B cell (primary cell): ENCODE measurements around the gene FAIM2. TPM values are rescaled to one million over a fixed set of nuclear protein-coding genes. Genes with fewer than 3 reads are reported as not detected.

Experiments used
- ATAC-seq: fragments of 200-7000 bp; cut with Tn5 transposase; one replicate; pipeline ENCODE4 v1.10.0; 2021; ENCODE audit warnings: low read depth, mild to moderate bottlenecking, moderate number of reproducible peaks, moderate library complexity
- CTCF ChIA-PET: fragments of 350-600 bp; sonication (Branson Sonifier 250); formaldehyde crosslinking; loops from one replicate; lab custom pipeline; 2021; ENCODE audit warnings: antibody characterized with exemption, inconsistent platforms; lab: Charles Lee
- POLR2A ChIA-PET: fragments of 350-600 bp; sonication (Branson Sonifier 250); formaldehyde crosslinking; loops from one replicate; lab custom pipeline; 2021; ENCODE audit warnings: antibody characterized with exemption; lab: Charles Lee
- DNase-seq: peaks from one replicate; pipeline ENCODE4 v3.0.0; 2013
- H2AFZ ChIP-seq: 2 replicates; pipeline ENCODE4 v1.6.1; 2012; ENCODE audit warnings: mild to moderate bottlenecking, low read depth, low read length; ENCODE audit not compliant: insufficient read depth, poor library complexity, severe bottlenecking
- H3K27ac ChIP-seq, 2 donors: 1 replicate in 1 of 2; 2 replicates in 1 of 2; pipeline ENCODE4 v1.5.1; 2012 to 2013; ENCODE audit warnings: low read length in 2 of 2, mild to moderate bottlenecking in 2 of 2, moderate library complexity in 1 of 2
- H3K27me3 ChIP-seq, 4 experiments: fragments of 200-600 bp in 1 of 4; sonication (generic) in 1 of 4; replicated peaks in 1 of 4; 1 replicate in 2 of 4; 2 replicates in 2 of 4; pipeline versions ENCODE4 v1.6.1 to v1.7.0; 2013 to 2016; ENCODE audit warnings: low read length in 3 of 4, mild to moderate bottlenecking in 2 of 4, mixed read lengths in 1 of 4, moderate library complexity in 1 of 4; ENCODE audit not compliant: insufficient read depth in 4 of 4, control insufficient read depth in 3 of 4; ENCODE audit errors: control extremely low read depth in 1 of 4
- H3K36me3 ChIP-seq, 2 experiments: replicated peaks in 1 of 2; 1 replicate in 1 of 2; 2 replicates in 1 of 2; pipeline versions ENCODE4 v1.6.1 to v1.7.1; 2013; ENCODE audit warnings: low read length in 1 of 2; ENCODE audit not compliant: insufficient read depth in 2 of 2, control insufficient read depth in 1 of 2; ENCODE audit errors: control extremely low read depth in 1 of 2, extremely low read depth in 1 of 2
- H3K4me1 ChIP-seq, 2 donors: fragments of 200-600 bp in 1 of 2; sonication (generic) in 1 of 2; 1 replicate in 1 of 2; 2 replicates in 1 of 2; pipeline versions ENCODE4 v1.5.1 to v1.6.1; 2013 to 2017; ENCODE audit warnings: low read length in 2 of 2; ENCODE audit not compliant: control insufficient read depth in 2 of 2, insufficient read depth in 2 of 2
- H3K4me2 ChIP-seq: replicated peaks from 2 replicates; pipeline ENCODE3; 2012; ENCODE audit warnings: mild to moderate bottlenecking, low read depth, low read length; ENCODE audit not compliant: poor library complexity, severe bottlenecking
- H3K4me3 ChIP-seq, 5 experiments: fragments of 200-600 bp in 1 of 5; sonication (generic) in 1 of 5; 1 replicate in 3 of 5; 2 replicates in 2 of 5; pipeline versions ENCODE4 v1.5.1 to v1.7.0; 2011 to 2016; ENCODE audit warnings: low read length in 4 of 5, mild to moderate bottlenecking in 4 of 5, low read depth in 2 of 5, control low read depth in 1 of 5, moderate library complexity in 1 of 5; ENCODE audit not compliant: insufficient read depth in 1 of 5; ENCODE audit errors: control extremely low read depth in 1 of 5, extremely low read depth in 1 of 5
- H3K79me2 ChIP-seq: fragments of 200-600 bp; sonication (generic); one replicate; pipeline ENCODE4 v1.6.0; 2016; ENCODE audit warnings: low read length; ENCODE audit not compliant: control insufficient read depth, insufficient read depth
- H3K9ac ChIP-seq: fragments of 200-600 bp; sonication (generic); 2 replicates; pipeline ENCODE4 v1.6.1; 2017; ENCODE audit warnings: mild to moderate bottlenecking, low read length, moderate library complexity
- H3K9me3 ChIP-seq, 3 donors: one replicate each; pipeline versions ENCODE4 v1.6.1 to v1.7.1; 2013; ENCODE audit warnings: low read length in 2 of 3; ENCODE audit not compliant: control insufficient read depth in 2 of 3, insufficient read depth in 1 of 3; ENCODE audit errors: control extremely low read depth in 1 of 3
- H4K20me1 ChIP-seq: 2 replicates; pipeline ENCODE4 v1.6.0; 2012; ENCODE audit warnings: mild to moderate bottlenecking, low read length; ENCODE audit not compliant: insufficient read depth, control insufficient read depth, poor library complexity, severe bottlenecking
- H3K27ac Mint-ChIP-seq: one replicate; pipeline ENCODE4 v1.8.0; 2021; ENCODE audit warnings: mixed read lengths
- H3K27me3 Mint-ChIP-seq: one replicate; pipeline ENCODE4 v1.8.0; 2021; ENCODE audit warnings: mixed read lengths
- H3K4me1 Mint-ChIP-seq: one replicate; pipeline ENCODE4 v1.8.0; 2021; ENCODE audit warnings: mixed read lengths
- H3K4me3 Mint-ChIP-seq: one replicate; pipeline ENCODE4 v1.8.0; 2021; ENCODE audit warnings: mixed read lengths
- H3K9me3 Mint-ChIP-seq: one replicate; pipeline ENCODE4 v1.8.0; 2022; ENCODE audit warnings: mixed read lengths; ENCODE audit not compliant: insufficient read depth
- EZH2 ChIP-seq: IDR thresholded peaks from 2 replicates; pipeline ENCODE4 v1.6.1; 2012; ENCODE audit warnings: borderline replicate concordance, low read depth, mild to moderate bottlenecking, moderate library complexity, low read length; ENCODE audit not compliant: insufficient read depth, poor library complexity, severe bottlenecking
- WGBS: methylation state at CpG from one replicate; pipeline ENCODE4 v1.1.5; 2013; ENCODE audit warnings: missing lambda C conversion rate; ENCODE audit not compliant: insufficient coverage; 5-methylcytosine and 5-hydroxymethylcytosine counted together
- intact Hi-C: fragments of 100-400 bp; cut with micrococcal nuclease; formaldehyde crosslinking; loops from one replicate; pipeline ENCODE4 v1.10.0; 2022
- polyA plus RNA-seq: library from polyadenylated mRNA; depleted of rRNA; stranded (reverse); fragments of >200 nt; gene quantifications from 2 replicates; pipeline ENCODE4 v1.2.3, GENCODE V29; 2012
- total RNA-seq, 2 donors: library from RNA; stranded (reverse); fragments of 120-200 nt in 1 of 2; gene quantifications; 1 replicate in 1 of 2; 2 replicates in 1 of 2; pipeline versions ENCODE4 v1.2.3 to v1.2.4, GENCODE V29; 2013 to 2022
- TF ChIP-seq, protein P1 (sequence below): fragments of 200-600 bp; IDR thresholded peaks from one replicate; pipeline ENCODE4 v1.8.0; 2022; ENCODE audit warnings: antibody characterized with exemption, mild to moderate bottlenecking

Gene FAIM2
- total and polyA plus RNA-seq, 2 donors (not counting 1 experiment from before 2014, with no cell fraction given), result not detected

DNA sequence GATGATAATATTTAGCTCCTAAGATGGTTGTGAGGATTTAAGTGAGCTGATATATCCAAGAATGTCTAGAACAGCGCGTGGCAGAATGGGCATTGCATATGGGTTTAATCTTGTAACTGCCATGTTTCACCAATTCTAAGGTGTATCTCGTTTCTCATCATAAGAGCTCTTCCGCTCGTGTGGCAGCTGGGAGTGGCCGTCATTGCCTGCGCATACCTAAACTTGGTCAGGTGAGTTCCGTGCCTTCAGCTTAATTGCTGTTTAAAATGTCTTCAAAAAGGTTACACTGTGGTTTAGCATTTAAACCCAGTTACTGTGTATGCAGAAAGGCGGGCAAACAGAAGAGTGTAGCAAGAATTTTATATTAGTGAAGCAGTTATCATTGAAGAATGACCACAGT is 42.4 kb upstream of the FAIM2 start:
- no peak overlapping the region for H3K4me3 ChIP-seq
- DNase-seq, result no peak
- intact Hi-C loops, result no loop called here
- ATAC-seq, result no peak
- ChIA-PET CTCF (interaction anchor here (0.6 to 2.6 kb wide), 16 partner anchors 9 to 1439 kb away, joined by 3 to 21 read pairs (median 6); partner anchors contain the start of genes AQP5 and SMARCD1), POLR2A (no interaction called here)
- H2AFZ ChIP-seq, result peak overlapping the region; percentile 75
- peaks cover 0 to 9% (median 4%) of the 10 kb centered on the region in 4 experiments for H3K27me3 ChIP-seq
- no peaks in the 10 kb centered on the region for H4K20me1 ChIP-seq
- H3K4me1 ChIP-seq, result peaks cover 0 to 8% of the 10 kb centered on the region in 2 donors
- no peaks in the 10 kb centered on the region for H3K36me3 ChIP-seq
- H3K9me3 Mint-ChIP-seq, result no peaks in the 10 kb centered on the region
- no peak overlapping the region for H3K27ac Mint-ChIP-seq
- no peak overlapping the region for H3K9ac ChIP-seq
- TF ChIP-seq EZH2, result no peak
- TF ChIP-seq, protein P1, sequence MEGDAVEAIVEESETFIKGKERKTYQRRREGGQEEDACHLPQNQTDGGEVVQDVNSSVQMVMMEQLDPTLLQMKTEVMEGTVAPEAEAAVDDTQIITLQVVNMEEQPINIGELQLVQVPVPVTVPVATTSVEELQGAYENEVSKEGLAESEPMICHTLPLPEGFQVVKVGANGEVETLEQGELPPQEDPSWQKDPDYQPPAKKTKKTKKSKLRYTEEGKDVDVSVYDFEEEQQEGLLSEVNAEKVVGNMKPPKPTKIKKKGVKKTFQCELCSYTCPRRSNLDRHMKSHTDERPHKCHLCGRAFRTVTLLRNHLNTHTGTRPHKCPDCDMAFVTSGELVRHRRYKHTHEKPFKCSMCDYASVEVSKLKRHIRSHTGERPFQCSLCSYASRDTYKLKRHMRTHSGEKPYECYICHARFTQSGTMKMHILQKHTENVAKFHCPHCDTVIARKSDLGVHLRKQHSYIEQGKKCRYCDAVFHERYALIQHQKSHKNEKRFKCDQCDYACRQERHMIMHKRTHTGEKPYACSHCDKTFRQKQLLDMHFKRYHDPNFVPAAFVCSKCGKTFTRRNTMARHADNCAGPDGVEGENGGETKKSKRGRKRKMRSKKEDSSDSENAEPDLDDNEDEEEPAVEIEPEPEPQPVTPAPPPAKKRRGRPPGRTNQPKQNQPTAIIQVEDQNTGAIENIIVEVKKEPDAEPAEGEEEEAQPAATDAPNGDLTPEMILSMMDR, result no peak
- H3K4me2 ChIP-seq, result no peak overlapping the region
- WGBS, result 82% methylated on average over 6 of the region's 9 CpGs
- peaks cover 15% of the 10 kb centered on the region for H3K4me1 Mint-ChIP-seq
- H3K4me3 Mint-ChIP-seq, result no peak overlapping the region
- H3K9me3 ChIP-seq, result no peaks in the 10 kb centered on the region
- H3K27me3 Mint-ChIP-seq, result peaks cover 9% of the 10 kb centered on the region
- no peak overlapping the region for H3K27ac ChIP-seq
- H3K79me2 ChIP-seq, result no peaks in the 10 kb centered on the region

DNA sequence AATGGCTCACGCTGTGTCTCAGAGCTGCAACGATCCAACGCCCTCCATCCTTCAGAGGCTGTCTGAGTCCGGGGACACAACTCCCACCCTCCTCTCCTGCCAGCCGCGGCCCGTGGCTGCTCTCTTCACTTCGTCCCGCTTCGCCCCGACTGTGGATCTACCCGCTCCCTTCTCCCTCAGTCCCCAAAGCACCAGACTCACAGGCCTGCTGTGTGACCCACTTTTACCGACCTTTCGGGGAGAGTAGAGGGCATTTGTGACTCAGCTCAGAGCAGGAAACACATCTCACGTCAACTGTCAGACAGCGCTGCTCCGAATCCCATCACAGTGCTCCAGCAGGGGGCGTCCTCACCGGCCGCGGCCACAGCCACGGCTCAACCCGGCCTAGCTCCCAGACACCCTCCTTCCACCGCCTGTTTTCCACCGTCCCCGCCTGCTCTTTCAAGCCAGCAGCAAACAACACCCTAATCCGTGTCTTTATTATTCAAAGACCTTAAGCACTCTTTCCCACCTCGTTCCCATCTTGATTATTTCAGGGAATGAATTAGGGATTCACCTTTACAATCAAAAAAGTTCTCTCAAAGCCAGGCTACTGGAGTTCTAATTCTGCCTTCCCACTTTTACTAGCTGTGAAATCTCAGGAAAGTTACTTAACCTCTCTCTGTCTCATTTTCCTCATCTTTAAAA is 41.8 kb upstream of the FAIM2 start:
- Mint-ChIP-seq H3K4me3 (peak overlapping the region; percentile 83), H3K9me3 (no peaks in the 10 kb centered on the region), H3K4me1 (peaks cover 15% of the 10 kb centered on the region), H3K27ac (no peak overlapping the region), H3K27me3 (peaks cover 9% of the 10 kb centered on the region)
- H4K20me1 ChIP-seq, result no peaks in the 10 kb centered on the region
- no peak overlapping the region for H3K27ac ChIP-seq
- H3K4me2 ChIP-seq, result peak overlapping the region; percentile 68
- peaks cover 0 to 9% (median 4%) of the 10 kb centered on the region in 4 experiments for H3K27me3 ChIP-seq
- peak; percentile 80 for DNase-seq
- intact Hi-C loops, result no loop called here
- ATAC-seq, result peak; percentile 90
- peak overlapping the region; percentile 75 for H2AFZ ChIP-seq
- CTCF ChIA-PET, result interaction anchor here (0.6 to 2.6 kb wide), 19 partner anchors 8 to 1439 kb away, joined by 3 to 21 read pairs (median 5); partner anchors contain the start of genes AQP5 and SMARCD1
- no peaks in the 10 kb centered on the region for H3K36me3 ChIP-seq
- WGBS, result 5% methylated on average over 27 of the region's 28 CpGs
- TF ChIP-seq EZH2, result no peak
- TF ChIP-seq, protein P1, result peak; percentile 89
- H3K4me1 ChIP-seq, result peaks cover 0 to 8% of the 10 kb centered on the region in 2 donors
- no peaks in the 10 kb centered on the region for H3K79me2 ChIP-seq
- H3K9me3 ChIP-seq, result no peaks in the 10 kb centered on the region
- H3K4me3 ChIP-seq, result peak overlapping the region in 4 of 5 experiments; percentile 18 to 48 (median 40)
- peak overlapping the region; percentile 44 for H3K9ac ChIP-seq
- POLR2A ChIA-PET, result interaction anchor here (0.6 kb wide), 1 partner anchor 323 kb away, joined by 6 read pairs; no protein-coding TSS in a partner anchor
